Measurements from ENCODE around the gene PREPL. TPM values are rescaled to one million over a fixed set of nuclear protein-coding genes. Genes with fewer than 3 reads are reported as not detected.

Gene PREPL
- total and polyA plus RNA-seq, 2 donors (not counting 1 experiment from before 2014, with no cell fraction given) = 59.5 to 67.2 TPM

DNA sequence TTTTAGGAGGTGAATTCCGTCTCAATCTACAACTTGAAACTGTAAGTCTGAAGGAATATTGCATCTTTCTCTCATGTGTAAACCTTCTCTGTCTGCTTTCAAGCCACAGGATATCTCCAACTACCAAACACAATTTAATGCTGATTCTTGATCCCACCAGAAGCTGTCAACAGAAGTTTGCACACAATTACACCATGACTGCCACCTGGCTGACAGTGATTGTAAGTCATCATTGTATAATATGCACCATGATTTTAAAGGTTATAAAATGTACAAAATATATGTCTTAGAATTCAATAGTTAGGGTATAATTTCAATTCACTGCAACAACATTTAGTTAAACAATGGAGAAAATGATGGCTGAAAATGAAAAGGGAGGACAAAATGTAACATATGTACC is 18.4 kb downstream of the PREPL start:
- Histone ChIP-seq H3K9me3 (ENCODE audit: control insufficient read depth, insufficient read depth, low read depth, low read length) (no peaks in the 10 kb centered on the region), H3K36me3 (ENCODE audit: control insufficient read depth, insufficient read depth, low read length) (peaks cover 5% of the 10 kb centered on the region), H3K79me2 (ENCODE audit: control insufficient read depth, insufficient read depth, low read length) (peaks cover 2% of the 10 kb centered on the region), H3K4me1 (ENCODE audit: control insufficient read depth, extremely low read depth, insufficient read depth, low read length) (no peaks in the 10 kb centered on the region), H3K27ac (ENCODE audit: insufficient read depth, low read length) (no peak overlapping the region), H4K20me1 (ENCODE audit: control insufficient read depth, extremely low read depth, insufficient read depth, low read length) (no peaks in the 10 kb centered on the region), H3K4me2 (ENCODE audit: extremely low read depth, insufficient read depth, low read length) (no peak overlapping the region), H3K27me3 (ENCODE audit: control insufficient read depth, insufficient read depth, low read length) (no peaks in the 10 kb centered on the region), H2AFZ (ENCODE audit: low read length) (no peak overlapping the region), H3K9ac (ENCODE audit: insufficient read depth, low read length) (no peak overlapping the region), H3K4me3 (replicated peaks in 1 of 4; ENCODE audit: control extremely low read depth in 1 of 4, insufficient read depth in 1 of 4, low read depth in 3 of 4, low read length in 4 of 4) (no peak overlapping the region)
- TF ChIP-seq, protein P1, sequence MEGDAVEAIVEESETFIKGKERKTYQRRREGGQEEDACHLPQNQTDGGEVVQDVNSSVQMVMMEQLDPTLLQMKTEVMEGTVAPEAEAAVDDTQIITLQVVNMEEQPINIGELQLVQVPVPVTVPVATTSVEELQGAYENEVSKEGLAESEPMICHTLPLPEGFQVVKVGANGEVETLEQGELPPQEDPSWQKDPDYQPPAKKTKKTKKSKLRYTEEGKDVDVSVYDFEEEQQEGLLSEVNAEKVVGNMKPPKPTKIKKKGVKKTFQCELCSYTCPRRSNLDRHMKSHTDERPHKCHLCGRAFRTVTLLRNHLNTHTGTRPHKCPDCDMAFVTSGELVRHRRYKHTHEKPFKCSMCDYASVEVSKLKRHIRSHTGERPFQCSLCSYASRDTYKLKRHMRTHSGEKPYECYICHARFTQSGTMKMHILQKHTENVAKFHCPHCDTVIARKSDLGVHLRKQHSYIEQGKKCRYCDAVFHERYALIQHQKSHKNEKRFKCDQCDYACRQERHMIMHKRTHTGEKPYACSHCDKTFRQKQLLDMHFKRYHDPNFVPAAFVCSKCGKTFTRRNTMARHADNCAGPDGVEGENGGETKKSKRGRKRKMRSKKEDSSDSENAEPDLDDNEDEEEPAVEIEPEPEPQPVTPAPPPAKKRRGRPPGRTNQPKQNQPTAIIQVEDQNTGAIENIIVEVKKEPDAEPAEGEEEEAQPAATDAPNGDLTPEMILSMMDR (conservative IDR thresholded peaks at IDR 0.05 in 1 of 2, IDR thresholded peaks at IDR 0.05 in 1 of 2; ENCODE audit: low read depth in 1 of 2, low read length in 2 of 2) = no peak
- TF ChIP-seq EZH2 (IDR thresholded peaks at IDR 0.05; ENCODE audit: low read length, missing control alignments) = no peak
- DNase-seq (ENCODE audit: low read depth in 2 of 2) = peak in 1 of 2 donors; percentile 26

DNA sequence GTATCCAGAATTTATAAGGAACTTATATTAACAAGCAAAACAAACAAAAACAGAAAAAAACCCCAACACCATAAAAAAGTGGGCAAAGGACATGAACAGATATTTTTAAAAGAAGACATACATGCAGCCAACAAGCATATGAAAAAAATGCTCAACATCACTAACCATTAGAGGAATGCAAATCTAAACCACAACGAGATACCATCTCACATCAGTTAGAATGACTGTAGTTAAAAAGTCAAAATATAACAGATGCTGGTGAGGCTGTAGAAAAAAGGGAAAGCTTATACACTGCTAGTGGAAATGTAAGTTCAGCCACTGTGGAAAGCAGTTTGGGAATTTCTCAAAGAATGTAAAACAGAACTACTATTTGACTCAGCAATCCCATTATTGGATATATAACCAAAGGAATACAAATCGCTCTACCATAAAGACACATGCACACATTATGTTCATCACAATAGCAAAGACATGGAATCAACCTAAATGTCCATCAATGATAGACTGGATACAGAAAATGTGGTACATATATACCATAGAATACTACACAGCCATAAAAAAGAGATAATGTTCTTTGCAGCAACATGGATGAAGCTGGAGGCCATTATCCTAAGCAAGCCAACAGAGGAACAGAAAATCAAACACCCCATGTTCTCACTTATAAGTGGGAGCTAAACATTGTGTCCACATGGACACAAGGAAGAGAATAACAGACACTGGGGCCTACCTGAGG is 25.3 kb downstream of the PREPL start:
- Histone ChIP-seq H3K4me2 (ENCODE audit: extremely low read depth, insufficient read depth, low read length) (no peak overlapping the region), H3K9me3 (ENCODE audit: control insufficient read depth, insufficient read depth, low read depth, low read length) (no peaks in the 10 kb centered on the region), H3K27me3 (ENCODE audit: control insufficient read depth, insufficient read depth, low read length) (no peaks in the 10 kb centered on the region), H2AFZ (ENCODE audit: low read length) (no peak overlapping the region), H3K79me2 (ENCODE audit: control insufficient read depth, insufficient read depth, low read length) (no peaks in the 10 kb centered on the region), H3K4me1 (ENCODE audit: control insufficient read depth, extremely low read depth, insufficient read depth, low read length) (no peaks in the 10 kb centered on the region), H3K27ac (ENCODE audit: insufficient read depth, low read length) (no peak overlapping the region), H3K4me3 (replicated peaks in 1 of 4; ENCODE audit: control extremely low read depth in 1 of 4, insufficient read depth in 1 of 4, low read depth in 3 of 4, low read length in 4 of 4) (no peak overlapping the region), H4K20me1 (ENCODE audit: control insufficient read depth, extremely low read depth, insufficient read depth, low read length) (no peaks in the 10 kb centered on the region), H3K9ac (ENCODE audit: insufficient read depth, low read length) (no peak overlapping the region), H3K36me3 (ENCODE audit: control insufficient read depth, insufficient read depth, low read length) (peaks cover 8% of the 10 kb centered on the region)
- TF ChIP-seq, protein P1 (conservative IDR thresholded peaks at IDR 0.05 in 1 of 2, IDR thresholded peaks at IDR 0.05 in 1 of 2; ENCODE audit: low read depth in 1 of 2, low read length in 2 of 2) = no peak
- TF ChIP-seq EZH2 (IDR thresholded peaks at IDR 0.05; ENCODE audit: low read length, missing control alignments) = no peak
- peak in 1 of 2 donors; percentile 63 for DNase-seq (ENCODE audit: low read depth in 2 of 2)

DNA sequence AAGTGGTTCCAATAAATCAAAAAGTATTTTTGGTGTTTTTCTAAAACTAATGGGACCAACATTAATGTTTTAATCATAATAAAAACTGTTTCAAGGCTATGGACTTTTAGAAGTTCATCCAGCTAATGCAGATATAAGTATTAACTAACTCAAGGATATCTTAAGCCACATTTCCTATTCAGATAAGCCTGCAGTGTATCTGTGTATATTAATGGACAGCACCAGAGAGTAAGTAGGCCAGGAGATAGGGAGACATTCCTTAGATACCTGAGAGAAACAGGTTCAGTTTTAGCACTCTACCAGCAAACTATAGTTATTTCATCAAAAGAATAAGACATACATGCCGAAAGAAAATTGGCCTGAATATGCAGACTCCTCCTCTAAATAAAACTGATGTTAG is 27.3 kb downstream of the PREPL start:
- H4K20me1 ChIP-seq (ENCODE audit: control insufficient read depth, extremely low read depth, insufficient read depth, low read length) = no peaks in the 10 kb centered on the region
- peaks cover 8% of the 10 kb centered on the region for H3K36me3 ChIP-seq (ENCODE audit: control insufficient read depth, insufficient read depth, low read length)
- TF ChIP-seq, protein P1 (conservative IDR thresholded peaks at IDR 0.05 in 1 of 2, IDR thresholded peaks at IDR 0.05 in 1 of 2; ENCODE audit: low read depth in 1 of 2, low read length in 2 of 2) = no peak
- no peak for TF ChIP-seq EZH2 (IDR thresholded peaks at IDR 0.05; ENCODE audit: low read length, missing control alignments)
- H3K27ac ChIP-seq (ENCODE audit: insufficient read depth, low read length) = no peak overlapping the region
- no peak overlapping the region for H3K9ac ChIP-seq (ENCODE audit: insufficient read depth, low read length)
- H2AFZ ChIP-seq (ENCODE audit: low read length) = no peak overlapping the region
- H3K4me1 ChIP-seq (ENCODE audit: control insufficient read depth, extremely low read depth, insufficient read depth, low read length) = no peaks in the 10 kb centered on the region
- H3K9me3 ChIP-seq (ENCODE audit: control insufficient read depth, insufficient read depth, low read depth, low read length) = no peaks in the 10 kb centered on the region
- H3K4me2 ChIP-seq (ENCODE audit: extremely low read depth, insufficient read depth, low read length) = no peak overlapping the region
- no peaks in the 10 kb centered on the region for H3K79me2 ChIP-seq (ENCODE audit: control insufficient read depth, insufficient read depth, low read length)
- no peaks in the 10 kb centered on the region for H3K27me3 ChIP-seq (ENCODE audit: control insufficient read depth, insufficient read depth, low read length)
- no peak overlapping the region for H3K4me3 ChIP-seq (replicated peaks in 1 of 4; ENCODE audit: control extremely low read depth in 1 of 4, insufficient read depth in 1 of 4, low read depth in 3 of 4, low read length in 4 of 4)
- DNase-seq (ENCODE audit: low read depth in 2 of 2) = no peak
